Stimulated activated CD8-positive, alpha-beta memory T cell treated with anti-CD3 and anti-CD28 coated beads, Interleukin-7, amount 100 ng/mL, for 24 hours (primary cell): ENCODE results near the gene SART1.
"Not testable (repeated sequence)": the region's sequence is repeated elsewhere in the genome, so short reads cannot be mapped to it uniquely, and the experiment has no call there.

ENCODE experiments used
- DNase-seq: peaks from one replicate; pipeline ENCODE4 v3.0.0-alpha.2; 2020; ENCODE audit warnings: low read depth

The SART1 gene

GRCh38 chr11:66001942-66002647 lies 40.6 kb downstream of the SART1 start, which contains the start of the genes BANF1 and EIF1AD:
TSS of gene BANF1 (plus strand) at chr11:66002503. CDS start at chr11:66003251, 748 bp downstream.
TSS of gene EIF1AD (minus strand) at chr11:66002157. CDS start at chr11:66000389, 1,768 bp downstream.
- DNase-seq, result peak; percentile 83

DNA sequence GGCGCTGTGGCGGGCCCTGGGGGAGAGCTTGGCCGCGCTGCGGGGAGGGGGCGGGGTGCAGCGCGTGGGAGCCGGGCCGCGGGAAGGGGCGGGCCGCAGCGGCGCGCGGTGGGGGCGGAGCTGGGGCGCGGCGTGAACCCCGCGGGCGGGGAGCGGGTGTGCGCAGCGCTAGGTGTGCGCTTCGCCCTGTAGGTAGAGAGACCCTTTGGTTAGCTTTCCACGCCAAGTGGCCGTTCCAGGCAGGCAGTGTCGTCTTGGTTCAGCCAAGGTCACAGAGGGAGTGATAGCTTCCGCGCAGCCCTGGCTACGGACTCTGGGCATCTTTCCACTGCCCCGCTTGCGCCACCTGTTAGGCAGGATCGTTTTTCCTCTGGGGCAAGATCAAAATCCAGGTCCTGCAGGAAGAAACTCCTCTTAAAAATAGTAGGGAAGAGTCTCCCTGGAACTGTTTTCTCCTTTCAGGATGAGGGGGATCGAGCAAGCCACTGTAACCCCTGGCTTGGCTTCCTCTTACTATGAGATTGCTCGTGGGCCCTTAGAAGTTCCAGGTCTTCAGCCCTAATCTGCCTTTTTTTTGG lies 41.2 kb downstream of the SART1 start:
- no peak for DNase-seq

DNA sequence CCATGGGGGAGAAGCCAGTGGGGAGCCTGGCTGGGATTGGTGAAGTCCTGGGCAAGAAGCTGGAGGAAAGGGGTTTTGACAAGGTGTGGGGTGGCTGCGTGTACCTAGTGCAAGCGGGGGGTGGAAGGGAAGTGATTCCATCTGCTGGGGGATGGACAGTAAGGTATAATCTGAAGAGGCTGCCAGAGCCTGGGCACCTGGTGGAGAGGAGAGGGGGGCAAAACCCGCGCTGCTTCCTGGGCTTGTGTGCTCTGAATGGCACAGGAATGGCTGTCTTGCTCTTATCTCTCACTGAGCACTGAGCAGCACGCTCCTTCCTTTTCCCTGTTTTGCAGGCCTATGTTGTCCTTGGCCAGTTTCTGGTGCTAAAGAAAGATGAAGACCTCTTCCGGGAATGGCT lies 41.8 kb downstream of the SART1 start:
- DNase-seq, result no peak

DNA sequence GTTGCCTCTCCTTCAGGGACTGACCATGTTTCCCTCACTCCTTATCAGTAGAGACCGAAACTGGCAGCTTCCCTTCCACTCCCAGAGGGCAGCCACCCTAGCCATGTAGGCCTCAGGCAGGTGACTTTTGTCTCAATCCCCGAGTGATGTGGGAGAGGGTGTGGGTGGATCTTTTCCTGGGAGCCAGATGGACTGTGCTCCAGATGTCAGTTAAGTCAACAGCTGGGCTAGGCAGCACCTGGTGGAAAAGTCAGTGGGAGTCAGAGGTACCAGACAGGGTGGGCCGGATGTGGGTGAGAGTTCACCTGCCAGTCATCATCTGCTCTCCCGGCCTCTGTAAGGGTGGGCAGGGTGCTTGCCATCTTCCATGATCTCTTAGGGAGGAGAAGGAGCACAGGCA lies 42.7 kb downstream of the SART1 start:
- DNase-seq, result no peak

DNA sequence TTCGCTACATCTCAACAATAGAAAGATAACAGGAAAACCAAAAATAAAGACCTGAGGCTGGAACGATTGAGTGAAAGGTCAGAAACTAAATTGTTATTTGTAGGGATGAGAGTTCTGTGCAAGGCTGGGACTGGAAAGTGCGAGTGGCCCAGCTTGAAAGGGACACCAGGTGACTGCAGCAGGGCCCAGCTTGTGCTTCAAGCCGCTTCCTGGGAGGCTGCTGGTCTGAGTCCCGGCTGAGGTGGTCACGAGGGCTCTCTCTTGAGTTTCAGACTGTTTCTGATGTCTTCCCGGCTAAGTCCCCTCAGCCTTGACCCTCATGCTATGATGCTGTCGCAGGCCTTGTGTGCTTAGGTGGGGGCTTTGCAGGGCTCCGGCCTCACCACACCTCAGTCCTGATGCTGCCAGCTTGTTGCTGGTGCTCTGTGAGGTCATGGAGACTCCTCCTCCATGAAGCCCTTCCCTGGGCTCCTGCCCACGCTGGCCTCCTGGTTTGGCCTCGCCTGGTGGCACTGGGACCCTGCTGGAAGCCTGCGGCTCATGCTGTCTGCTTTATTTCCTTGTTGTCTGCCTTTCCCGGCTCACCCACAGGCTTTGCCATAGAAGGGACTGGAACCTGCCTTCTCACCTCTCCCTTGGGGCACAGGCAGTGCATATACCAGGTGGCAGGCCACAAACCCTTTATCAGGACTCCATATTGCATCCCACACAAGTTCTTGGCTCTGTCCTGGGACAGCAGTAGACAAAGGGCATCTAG lies 44.8 kb downstream of the SART1 start:
- DNase-seq, result no peak

GRCh38 chr11:66006891-66007176 lies 45.3 kb downstream of the SART1 start:
- no peak for DNase-seq

DNA sequence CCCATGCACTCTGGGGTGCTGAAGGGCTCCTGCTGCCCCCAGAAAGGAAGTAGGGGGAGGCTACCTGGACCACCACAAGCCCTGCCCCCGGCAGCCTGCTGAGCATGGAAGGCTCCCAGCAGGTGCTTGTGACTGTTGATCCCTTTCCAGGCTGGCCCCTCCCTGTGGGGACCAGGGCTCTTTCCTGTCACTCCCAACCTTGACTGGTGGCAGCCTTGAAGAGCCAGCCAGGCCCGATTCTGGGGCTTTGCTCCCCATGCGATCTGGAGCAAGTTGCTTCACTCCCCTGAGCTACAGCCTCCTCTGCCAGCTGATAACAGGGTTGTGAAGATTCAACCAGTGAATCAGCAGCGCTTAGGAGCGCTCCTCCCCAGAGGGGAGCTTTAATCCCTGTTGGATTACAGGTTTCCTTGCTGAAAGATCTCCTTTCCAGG lies 45.7 kb downstream of the SART1 start:
- no peak for DNase-seq

DNA sequence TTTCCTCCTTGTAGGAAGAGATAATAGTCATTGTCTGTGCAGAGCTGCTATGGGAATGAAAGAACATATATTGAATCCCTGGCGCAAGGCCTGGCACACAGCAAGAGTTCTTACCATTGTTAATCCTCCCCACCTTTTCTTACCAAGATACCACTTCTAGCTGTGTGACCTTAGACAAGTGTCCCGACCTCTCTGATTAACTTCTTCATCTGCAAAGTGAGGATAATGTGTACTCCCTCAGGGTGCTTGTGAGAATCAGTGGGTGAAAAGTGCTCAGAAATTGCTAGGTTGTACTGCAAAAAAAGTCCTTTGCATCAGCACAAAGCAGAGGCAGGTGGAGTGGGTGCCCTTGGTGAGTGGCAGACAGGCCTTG lies 46.5 kb downstream of the SART1 start:
- DNase-seq, result no peak

- no peak for DNase-seq
These were observed 47.1 kb downstream of the SART1 start for GRCh38 chr11:66008468-66009101.

DNA sequence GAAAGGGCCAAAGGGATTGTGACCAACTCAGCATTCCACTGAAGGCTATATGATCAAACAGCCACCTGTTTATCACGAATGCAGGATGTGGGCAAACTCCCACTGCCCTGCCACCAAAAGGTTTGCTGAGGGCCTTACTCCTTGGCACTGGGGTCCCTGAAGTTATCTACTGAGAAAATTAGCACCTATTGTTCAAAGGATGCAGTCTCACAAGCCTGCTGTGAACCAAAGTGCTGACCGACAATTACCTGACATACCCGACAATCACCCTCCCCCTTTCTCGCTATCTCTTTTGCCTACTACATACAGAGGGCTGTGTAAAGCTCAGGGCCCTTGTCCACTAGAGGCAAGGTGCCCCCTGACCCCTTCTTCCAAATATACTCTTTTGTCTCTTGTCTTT lies 48.5 kb downstream of the SART1 start:
- not testable (repeated sequence) for DNase-seq

DNA sequence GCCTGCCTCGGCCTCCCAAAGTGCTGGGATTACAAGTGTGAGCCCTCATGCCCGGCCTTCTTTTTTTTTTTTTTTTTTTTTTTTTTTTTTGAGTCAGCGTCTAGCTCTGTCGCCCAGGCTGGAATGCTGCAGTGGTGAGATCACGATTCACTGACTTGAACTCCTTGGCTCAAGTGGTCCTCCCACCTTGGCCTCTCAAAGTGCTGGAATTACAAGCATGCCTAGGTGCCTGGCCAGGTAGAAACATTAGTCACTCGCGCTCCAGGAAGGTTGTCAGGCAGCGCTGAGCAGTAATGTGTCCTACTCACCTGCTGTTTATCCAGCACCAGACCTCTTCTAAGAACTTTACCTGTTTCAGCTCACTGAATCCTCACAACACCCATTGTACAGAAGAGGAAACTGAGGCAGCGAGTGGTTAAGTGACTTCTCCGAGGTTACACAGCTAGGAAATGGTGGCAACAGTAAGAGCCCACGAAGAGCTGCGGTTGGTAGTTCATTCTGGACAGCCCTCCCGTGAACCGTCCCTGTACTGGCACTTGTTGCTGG lies 49.8 kb downstream of the SART1 start:
- DNase-seq, result no peak

GRCh38 chr11:66011785-66012303 lies 50.3 kb downstream of the SART1 start, which contains the start of gene CST6:
TSS of gene CST6 (plus strand) at chr11:66012008. CDS start at chr11:66012045, 37 bp downstream.
- no peak for DNase-seq

DNA sequence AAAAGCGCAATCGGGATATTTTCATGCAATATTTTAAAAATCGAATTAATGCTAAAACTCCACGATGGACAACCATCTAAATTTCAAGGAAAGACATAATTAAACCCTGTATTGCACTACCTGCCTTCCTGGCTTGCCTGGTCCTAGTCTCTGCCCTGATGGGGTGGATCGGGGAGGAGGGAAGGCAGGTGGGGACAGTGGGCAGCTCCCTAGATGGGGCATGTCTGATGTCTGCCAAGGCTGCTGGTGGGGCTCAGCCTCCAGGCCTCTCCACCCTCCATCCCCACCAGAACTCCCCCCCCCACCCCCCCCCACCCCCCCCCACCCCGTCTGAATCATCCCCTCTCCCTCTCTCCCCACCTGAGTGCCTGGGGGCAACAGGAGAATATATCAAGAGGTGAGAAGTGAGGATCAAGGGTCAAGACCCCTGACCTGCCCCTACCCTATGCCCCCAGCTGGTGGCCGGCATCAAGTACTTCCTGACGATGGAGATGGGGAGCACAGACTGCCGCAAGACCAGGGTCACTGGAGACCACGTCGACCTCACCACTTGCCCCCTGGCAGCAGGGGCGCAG lies 50.9 kb downstream of the SART1 start:
- no peak for DNase-seq

DNA sequence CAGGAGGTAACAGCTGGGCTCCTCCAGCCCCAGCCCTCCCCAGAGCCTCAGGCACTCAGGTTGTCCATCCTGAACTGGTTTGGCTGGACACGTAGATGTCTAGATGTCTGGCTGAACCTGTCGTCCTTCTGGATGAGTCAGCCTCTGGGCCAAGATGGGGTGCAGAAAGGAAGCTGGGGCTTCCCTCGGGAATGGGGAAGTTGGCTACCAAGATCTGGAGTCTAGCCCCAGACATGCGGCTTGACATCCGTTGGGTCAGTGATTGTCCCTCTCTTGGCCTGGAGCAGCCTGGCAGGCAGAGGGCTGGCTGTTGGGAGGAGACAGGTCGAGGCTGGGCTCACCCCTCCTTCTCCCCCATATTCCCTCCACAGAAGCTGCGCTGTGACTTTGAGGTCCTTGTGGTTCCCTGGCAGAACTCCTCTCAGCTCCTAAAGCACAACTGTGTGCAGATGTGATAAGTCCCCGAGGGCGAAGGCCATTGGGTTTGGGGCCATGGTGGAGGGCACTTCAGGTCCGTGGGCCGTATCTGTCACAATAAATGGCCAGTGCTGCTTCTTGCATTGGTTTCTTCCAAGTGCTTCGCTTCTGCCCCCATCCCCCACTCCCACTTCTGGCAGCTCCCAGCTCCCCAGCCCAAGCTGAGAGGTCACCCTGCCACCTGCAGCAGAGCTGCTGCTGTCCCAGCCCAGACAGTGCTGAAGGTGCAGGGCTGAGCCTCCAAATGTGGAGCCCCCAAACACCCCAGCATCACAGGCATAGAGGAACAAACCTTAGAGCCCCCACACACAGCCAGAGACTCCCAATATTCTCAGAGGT lies 51.6 kb downstream of the SART1 start:
- DNase-seq, result no peak

GRCh38 chr11:66013762-66014100 lies 52.2 kb downstream of the SART1 start:
- DNase-seq, result no peak

DNA sequence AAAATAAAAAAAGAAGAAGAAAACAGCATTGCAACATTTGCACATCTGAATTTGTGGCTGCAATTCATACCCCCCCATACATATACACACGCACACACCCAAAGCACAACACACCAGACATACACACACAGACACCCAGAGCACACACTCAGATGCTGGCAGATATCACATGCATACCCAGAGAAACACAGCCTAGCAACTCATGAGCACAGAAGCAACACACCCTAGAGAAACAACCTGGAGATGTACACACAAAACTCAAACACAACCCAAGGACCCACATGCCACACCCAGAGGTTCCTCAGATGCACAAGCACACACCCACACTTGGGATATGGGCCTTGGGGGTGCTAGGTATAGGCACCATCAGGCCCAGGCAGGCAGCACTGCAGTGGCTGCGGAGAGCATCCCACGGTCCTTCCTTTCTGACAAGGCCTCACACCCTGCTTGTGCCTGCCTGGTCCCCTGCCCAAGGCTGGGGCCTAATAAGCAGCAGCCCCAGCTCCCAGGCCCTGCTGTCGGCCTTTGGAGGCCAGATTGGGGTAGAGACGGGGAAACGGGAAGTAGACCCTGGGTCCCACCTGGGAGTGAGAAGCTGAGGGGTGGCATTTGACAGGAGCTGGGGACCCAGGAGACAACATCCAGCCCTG lies 53.4 kb downstream of the SART1 start:
- DNase-seq, result no peak

DNA sequence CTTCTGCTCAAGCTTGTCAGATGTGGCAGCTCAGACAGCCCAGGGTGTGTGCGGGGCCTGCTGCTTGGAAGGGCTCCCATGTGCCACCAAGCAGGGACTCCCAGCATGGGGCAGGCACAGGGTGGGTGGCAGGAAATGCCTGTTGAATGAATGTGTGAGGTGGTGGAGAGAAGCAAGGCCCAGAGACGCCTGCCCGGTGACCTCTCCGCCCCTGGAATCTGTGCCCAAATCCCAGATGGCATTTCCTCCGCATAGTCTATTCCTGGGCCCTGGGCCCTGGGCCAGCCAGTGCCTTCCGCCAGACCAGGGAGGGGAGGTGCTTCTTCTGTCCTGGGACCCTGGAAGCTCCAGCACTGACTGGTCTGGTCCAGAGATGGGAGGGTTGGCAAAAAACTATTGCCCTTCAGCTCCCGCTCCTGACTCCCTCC lies 53.9 kb downstream of the SART1 start:
- DNase-seq, result no peak

GRCh38 chr11:66015936-66016792 lies 54.6 kb downstream of the SART1 start:
- DNase-seq, result no peak

DNA sequence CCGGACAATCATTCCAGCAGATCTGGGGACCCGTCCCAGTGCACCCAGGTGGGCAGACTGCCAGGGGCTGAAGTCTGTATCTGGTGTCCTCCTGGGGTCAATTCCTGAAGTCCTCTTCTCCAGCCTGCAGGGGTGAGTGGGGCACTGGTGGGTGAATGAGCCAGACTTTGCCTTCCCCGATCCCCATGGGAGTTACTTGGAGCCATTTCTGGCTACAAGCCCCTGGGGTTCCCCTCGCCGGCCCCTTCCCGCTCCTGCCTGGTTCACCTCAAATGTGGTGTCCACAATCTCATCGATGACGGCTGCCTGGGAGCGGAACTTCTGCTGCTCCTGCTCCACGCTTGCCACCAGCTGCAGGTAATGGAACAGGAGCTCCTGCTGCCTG lies 55.3 kb downstream of the SART1 start:
- no peak for DNase-seq

DNA sequence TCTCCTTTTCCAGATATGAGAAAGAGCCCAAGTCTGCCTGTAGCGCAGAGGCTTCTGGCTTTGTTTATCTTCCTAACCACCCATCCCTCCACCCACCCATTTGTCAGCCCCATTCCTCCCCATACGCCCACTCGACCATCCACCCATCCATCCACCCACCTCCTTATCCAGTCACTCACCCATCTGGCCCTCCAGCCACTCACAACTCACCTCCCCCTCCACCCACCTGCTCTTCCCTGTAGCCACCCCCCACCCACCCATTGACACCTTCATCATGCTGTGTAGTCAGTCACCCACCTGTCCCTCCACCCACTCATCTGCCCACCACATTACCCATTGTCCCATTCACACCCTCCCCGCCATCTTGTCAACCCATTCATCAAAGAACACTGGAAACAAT lies 55.8 kb downstream of the SART1 start:
- no peak for DNase-seq
